H1 (cell line): ENCODE data around the gene DUSP2. TPM values are rescaled to one million over a fixed set of nuclear protein-coding genes. Genes with fewer than 3 reads are reported as not detected.

Experiments used
- CTCF ChIA-PET: fragments of 300-600 bp; sonication (Branson Sonifier 250); formaldehyde crosslinking; loops from one replicate; lab custom pipeline; 2021; ENCODE audit not compliant: partially characterized antibody; lab: Charles Lee
- POLR2A ChIA-PET: fragments of 300-600 bp; sonication (Branson Sonifier 250); formaldehyde crosslinking; loops from one replicate; lab custom pipeline; 2021; ENCODE audit warnings: inconsistent platforms; ENCODE audit not compliant: partially characterized antibody; lab: Charles Lee
- DNase-seq, 2 experiments: peaks; one replicate each; pipeline versions ENCODE4 v3.0.0 to v3.0.0-alpha.2; 2010 to 2022; ENCODE audit warnings: low spot score in 2 of 2, low read depth in 1 of 2, mixed read lengths in 1 of 2
- FAIRE-seq: peaks from 2 replicates; lab custom pipeline; 2011; peaks lifted over from hg19 to GRCh38; lab: Jason Lieb, UNC
- H2AFZ ChIP-seq: 2 replicates; pipeline ENCODE4 v1.8.1; 2012; ENCODE audit warnings: low read length, inconsistent platforms
- H2AK5ac ChIP-seq: 2 replicates; pipeline ENCODE4 v1.6.1; 2013; ENCODE audit warnings: low read depth, low read length
- H2BK120ac ChIP-seq: replicated peaks from 2 replicates; pipeline ENCODE3; 2013; ENCODE audit warnings: low read depth, low read length, inconsistent platforms
- H2BK12ac ChIP-seq: 2 replicates; pipeline ENCODE4 v1.6.1; 2013; ENCODE audit warnings: low read depth, low read length
- H2BK15ac ChIP-seq: 2 replicates; pipeline ENCODE4 v1.6.1; 2013; ENCODE audit warnings: low read length
- H2BK20ac ChIP-seq: 2 replicates; pipeline ENCODE4 v1.6.1; 2013; ENCODE audit warnings: low read length
- H2BK5ac ChIP-seq: 2 replicates; pipeline ENCODE4 v1.6.1; 2013; ENCODE audit warnings: low read depth, low read length
- H3K14ac ChIP-seq: 2 replicates; pipeline ENCODE4 v1.6.1; 2013; ENCODE audit warnings: inconsistent platforms; ENCODE audit not compliant: insufficient read length
- H3K18ac ChIP-seq: 2 replicates; pipeline ENCODE4 v1.6.1; 2013; ENCODE audit warnings: low read length; ENCODE audit errors: extremely low read depth
- H3K23ac ChIP-seq: 2 replicates; pipeline ENCODE4 v1.6.1; 2013; ENCODE audit warnings: inconsistent platforms; ENCODE audit not compliant: insufficient read length
- H3K23me2 ChIP-seq: 2 replicates; pipeline ENCODE4 v1.6.1; 2013; ENCODE audit warnings: low read depth, low read length
- H3K27ac ChIP-seq: 2 replicates; pipeline ENCODE4 v1.6.1; 2011; ENCODE audit warnings: low read depth, low read length, inconsistent platforms
- H3K27me3 ChIP-seq, 4 experiments: replicated peaks in 1 of 4; 1 replicate in 1 of 4; 2 replicates in 3 of 4; pipeline versions ENCODE4 v1.6.1 to v1.8.1; 2011 to 2013; ENCODE audit warnings: low read length in 3 of 4, mild to moderate bottlenecking in 3 of 4, inconsistent platforms in 2 of 4, mixed read lengths in 2 of 4, moderate library complexity in 1 of 4; ENCODE audit not compliant: control insufficient read depth in 3 of 4, insufficient read depth in 3 of 4; ENCODE audit errors: extremely low read depth in 1 of 4
- H3K36me3 ChIP-seq, 4 experiments: 2 replicates each; pipeline versions ENCODE4 v1.6.1 to v1.8.1; 2011 to 2013; ENCODE audit warnings: mild to moderate bottlenecking in 4 of 4, low read length in 3 of 4, moderate library complexity in 2 of 4, control low read depth in 1 of 4, inconsistent platforms in 1 of 4; ENCODE audit not compliant: insufficient read depth in 4 of 4, control insufficient read depth in 2 of 4
- H3K4ac ChIP-seq: replicated peaks from 2 replicates; pipeline ENCODE3; 2013; ENCODE audit warnings: low read length, low read depth, mixed read lengths, inconsistent platforms; ENCODE audit not compliant: insufficient read length
- H3K4me1 ChIP-seq, 4 experiments: replicated peaks in 1 of 4; 1 replicate in 1 of 4; 2 replicates in 3 of 4; pipeline versions ENCODE4 v1.6.1 to v1.8.1; 2011 to 2013; ENCODE audit warnings: low read length in 3 of 4, inconsistent platforms in 2 of 4, mixed read lengths in 1 of 4; ENCODE audit not compliant: insufficient read depth in 4 of 4, control insufficient read depth in 3 of 4
- H3K4me2 ChIP-seq, 2 experiments: 2 replicates each; pipeline versions ENCODE4 v1.6.1 to v1.8.1; 2011 to 2013; ENCODE audit warnings: low read depth in 2 of 2, low read length in 2 of 2, control low read depth in 1 of 2, inconsistent platforms in 1 of 2, mild to moderate bottlenecking in 1 of 2; ENCODE audit not compliant: insufficient read depth in 1 of 2
- H3K4me3 ChIP-seq, 4 experiments: fragments of 200-600, 300-600 bp in 1 of 4; sonication (generic), shearing (Covaris generic), sonication (Bioruptor Twin) in 1 of 4; 2 replicates each; pipeline versions ENCODE4 v1.5.1 to v1.8.1; 2011 to 2016; ENCODE audit warnings: low read length in 4 of 4, low read depth in 3 of 4, control low read depth in 2 of 4, inconsistent platforms in 2 of 4, mild to moderate bottlenecking in 2 of 4, mixed read lengths in 1 of 4, moderate library complexity in 1 of 4; ENCODE audit not compliant: insufficient read depth in 2 of 4; ENCODE audit errors: extremely low read depth in 1 of 4
- H3K56ac ChIP-seq: replicated peaks from 2 replicates; pipeline ENCODE3; 2013; ENCODE audit warnings: low read depth, mild to moderate bottlenecking, mixed read lengths, low read length, inconsistent platforms; ENCODE audit not compliant: insufficient read length
- H3K79me1 ChIP-seq: 2 replicates; pipeline ENCODE4 v1.6.1; 2013; ENCODE audit warnings: low read depth, low read length, control low read depth
- H3K79me2 ChIP-seq, 2 experiments: 2 replicates each; pipeline versions ENCODE4 v1.6.1 to v1.8.1; 2012 to 2013; ENCODE audit warnings: low read length in 2 of 2, mild to moderate bottlenecking in 2 of 2, inconsistent platforms in 1 of 2; ENCODE audit not compliant: insufficient read depth in 2 of 2, control insufficient read depth in 1 of 2
- H3K9ac ChIP-seq, 4 experiments: replicated peaks in 1 of 4; 1 replicate in 1 of 4; 2 replicates in 3 of 4; pipeline versions ENCODE4 v1.6.1 to v1.8.1; 2011 to 2013; ENCODE audit warnings: low read depth in 3 of 4, low read length in 3 of 4, control low read depth in 2 of 4, mild to moderate bottlenecking in 2 of 4, moderate library complexity in 2 of 4, inconsistent platforms in 1 of 4; ENCODE audit errors: extremely low read depth in 1 of 4
- H3K9me3 ChIP-seq, 2 experiments: 2 replicates each; pipeline versions ENCODE4 v1.6.1 to v1.8.1; 2012 to 2013; ENCODE audit warnings: mild to moderate bottlenecking in 2 of 2, moderate library complexity in 2 of 2, control low read depth in 1 of 2, inconsistent platforms in 1 of 2, low read depth in 1 of 2, low read length in 1 of 2, mixed read lengths in 1 of 2; ENCODE audit not compliant: insufficient read depth in 2 of 2
- H4K20me1 ChIP-seq, 2 experiments: replicated peaks in 1 of 2; 2 replicates each; pipeline versions ENCODE3 to v1.8.1; 2011 to 2013; ENCODE audit warnings: inconsistent platforms in 2 of 2, low read length in 2 of 2, mild to moderate bottlenecking in 1 of 2; ENCODE audit not compliant: insufficient read depth in 2 of 2, control insufficient read depth in 1 of 2
- H4K5ac ChIP-seq: 2 replicates; pipeline ENCODE4 v1.6.1; 2013; ENCODE audit warnings: low read length, low read depth, mixed read lengths, inconsistent platforms; ENCODE audit not compliant: insufficient read length
- H4K8ac ChIP-seq: 2 replicates; pipeline ENCODE4 v1.8.0; 2013; ENCODE audit warnings: mild to moderate bottlenecking, moderate library complexity, low read length, inconsistent platforms; ENCODE audit not compliant: insufficient read depth; ENCODE audit errors: extremely low read depth
- H4K91ac ChIP-seq: replicated peaks from 2 replicates; pipeline ENCODE3; 2013; ENCODE audit warnings: low read length, mixed read lengths, inconsistent platforms; ENCODE audit not compliant: insufficient read length
- BCL11A ChIP-seq, 2 experiments: IDR thresholded peaks; one replicate each; pipeline ENCODE4 v1.6.1; 2011; ENCODE audit warnings: low read depth in 2 of 2, low read length in 2 of 2, mild to moderate bottlenecking in 2 of 2
- CTBP2 ChIP-seq: IDR thresholded peaks from 2 replicates; pipeline ENCODE4 v1.7.0; 2011; ENCODE audit warnings: borderline replicate concordance, mild to moderate bottlenecking, moderate library complexity, mixed read lengths, low read length; ENCODE audit not compliant: insufficient read depth, insufficient read length
- RBBP5 ChIP-seq: IDR thresholded peaks from 2 replicates; pipeline ENCODE4 v1.7.1; 2012; ENCODE audit warnings: low read depth, mild to moderate bottlenecking, inconsistent platforms, low read length, moderate library complexity, borderline replicate concordance
- SP4 ChIP-seq: IDR thresholded peaks from 2 replicates; pipeline ENCODE4 v1.6.1; 2012; ENCODE audit warnings: low read length, inconsistent platforms
- TCF12 ChIP-seq: IDR thresholded peaks from 2 replicates; pipeline ENCODE4 v1.6.1; 2011; ENCODE audit warnings: low read depth, mild to moderate bottlenecking, low read length
- ZNF274 ChIP-seq: IDR thresholded peaks from 2 replicates; pipeline ENCODE4 v1.7.0; 2012; ENCODE audit warnings: low read length, borderline replicate concordance; ENCODE audit errors: extremely low read depth
- WGBS, 2 experiments: shearing (Covaris generic) in 1 of 2; methylation state at CpG; one replicate each; pipeline versions ENCODE4 v1.1.6 to v1.1.7; 2013 to 2015; ENCODE audit warnings: low lambda C conversion rate in 2 of 2, mixed read lengths in 2 of 2, inconsistent platforms in 1 of 2, low coverage in 1 of 2, missing lambda C conversion rate in 1 of 2; ENCODE audit not compliant: insufficient replicate concordance in 2 of 2, insufficient coverage in 1 of 2, insufficient read length in 1 of 2; ENCODE audit errors: extremely low coverage in 1 of 2, missing lambda C conversion rate in 1 of 2; 5-methylcytosine and 5-hydroxymethylcytosine counted together
- polyA plus RNA-seq, 7 experiments: library from polyadenylated mRNA; depleted of rRNA in 3 of 7; stranded (reverse) in 5 of 7; unstranded in 2 of 7; fragments of >200 nt in 5 of 7; fragments of 200-250 nt in 2 of 7; gene quantifications; 1 replicate in 5 of 7; 2 replicates in 1 of 7; 4 replicates in 1 of 7; pipeline versions ENCODE4 v1.2.1 to v1.2.3, GENCODE V29; 2011 to 2013; ENCODE audit warnings: missing spikeins in 2 of 7, mixed read lengths in 2 of 7
- total RNA-seq: library from RNA; stranded (reverse); fragmentation: NEBNext Ultra II Directional; extraction: Animal tissue kit (Norgen Biotek cat#: 25700); gene quantifications from 2 replicates; pipeline ENCODE4 v1.2.1, GENCODE V29; 2021

DUSP2 gene
- total and polyA plus RNA-seq, 2 of the 8 experiments (the other 6 are each of a cell fraction or from before 2014, with no cell fraction given) = 10.1 to 10.4 TPM

DNA sequence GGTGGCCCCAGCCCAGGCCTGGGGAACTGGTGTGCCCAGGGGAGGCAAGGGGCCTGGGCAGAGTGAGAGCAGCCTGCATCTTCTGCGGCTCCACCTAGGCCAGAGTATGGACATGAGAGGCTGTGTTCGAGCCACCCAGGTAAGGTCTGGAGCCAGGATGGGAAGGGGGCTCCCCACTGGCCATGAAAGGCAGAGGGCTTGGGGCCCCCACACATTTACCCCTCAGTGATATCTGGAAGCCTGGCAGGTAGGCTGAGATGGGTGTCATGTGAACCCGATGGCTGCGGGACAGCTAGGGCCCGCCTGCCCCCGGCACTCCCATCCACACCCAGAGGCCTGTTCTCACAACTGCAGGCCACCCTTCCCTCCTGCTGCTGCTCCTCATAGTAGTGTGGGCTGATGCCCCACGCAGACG, 42.0 kb downstream of the DUSP2 start:
- H3K56ac ChIP-seq = no peak overlapping the region
- no peak overlapping the region for H4K91ac ChIP-seq
- TF ChIP-seq RBBP5 (no peak), SP4 (no peak), BCL11A (IDR thresholded peaks at IDR 0.05; ENCODE audit: low read depth in 2 of 2, low read length in 2 of 2) (no peak), CTBP2 (no peak), ZNF274 (no peak), TCF12 (no peak)
- no peak overlapping the region for H2BK120ac ChIP-seq
- peak overlapping the region; percentile 75; the same call in 1 of the 2 replicates for H2BK12ac ChIP-seq
- H2AFZ ChIP-seq = no peak overlapping the region
- no peak overlapping the region for H3K18ac ChIP-seq
- peaks cover 4 to 11% of the 10 kb centered on the region in 2 experiments for H3K9me3 ChIP-seq
- H4K8ac ChIP-seq = no peak overlapping the region
- no peak overlapping the region for H2BK5ac ChIP-seq
- FAIRE-seq (no peak), DNase-seq (peak in 1 of 2 experiments; percentile 44)
- peak overlapping the region in 1 of 4 experiments; percentile 19; a peak in 2 of 7 replicates for H3K9ac ChIP-seq
- no peak overlapping the region for H4K5ac ChIP-seq
- H3K23me2 ChIP-seq = no peaks in the 10 kb centered on the region; the same call in 1 of the 2 replicates
- no peaks in the 10 kb centered on the region for H3K27me3 ChIP-seq
- H3K4ac ChIP-seq = no peak overlapping the region
- no peak overlapping the region for H3K4me3 ChIP-seq
- H3K23ac ChIP-seq = no peak overlapping the region
- H2BK15ac ChIP-seq = peak overlapping the region; percentile 12; the same call in 1 of the 2 replicates
- H3K27ac ChIP-seq = no peak overlapping the region
- H4K20me1 ChIP-seq = no peaks in the 10 kb centered on the region
- peak overlapping the region; percentile 61; the same call in 1 of the 2 replicates for H2BK20ac ChIP-seq
- H3K14ac ChIP-seq = no peak overlapping the region
- no peaks in the 10 kb centered on the region for H3K79me2 ChIP-seq
- WGBS, 2 experiments = 86% methylated on average over 8 of the region's 8 CpGs; no CpG with 5 or more reads in 1 of the 2 experiments
- CTCF ChIA-PET = interaction anchor here (1.9 to 7.2 kb wide), 2 partner anchors 11 to 12 kb away, joined by 8 to 61 read pairs; partner anchors contain the start of gene ADRA2B
- no peaks in the 10 kb centered on the region for H3K36me3 ChIP-seq
- POLR2A ChIA-PET = no interaction called here
- no peak overlapping the region for H2AK5ac ChIP-seq
- no peaks in the 10 kb centered on the region for H3K79me1 ChIP-seq
- H3K4me1 ChIP-seq = peaks cover 0 to 18% (median 7%) of the 10 kb centered on the region in 4 experiments; a peak in 6 of 7 replicates
- no peak overlapping the region for H3K4me2 ChIP-seq
